IMR-90 (cell line): ENCODE results near the gene BCL11B.

ENCODE experiments used
- CEBPB ChIP-seq: IDR thresholded peaks from 2 replicates; pipeline ENCODE4 v1.6.1; 2012; ENCODE audit warnings: low read depth, low read length, improper control_type of control experiment
- CHD1 ChIP-seq: IDR thresholded peaks from 2 replicates; pipeline ENCODE4 v1.6.1; 2012; ENCODE audit warnings: low read depth, low read length, improper control_type of control experiment
- CTCF ChIP-seq: conservative IDR thresholded peaks from 2 replicates; pipeline ENCODE4 v1.5.1; 2012; ENCODE audit warnings: mild to moderate bottlenecking, low read depth, low read length, improper control_type of control experiment
- ELK1 ChIP-seq: fragments of 150-350 bp; IDR thresholded peaks from 2 replicates; pipeline ENCODE4 v1.6.1; 2016; ENCODE audit warnings: low read depth, mild to moderate bottlenecking, low read length, moderate library complexity, borderline replicate concordance
- FOS ChIP-seq: fragments of 150-350 bp; IDR thresholded peaks from 2 replicates; pipeline ENCODE4 v1.6.1; 2016; ENCODE audit warnings: low read depth, low read length
- MAFK ChIP-seq: IDR thresholded peaks from 2 replicates; pipeline ENCODE4 v1.6.1; 2012; ENCODE audit warnings: low read depth, low read length, improper control_type of control experiment
- MAZ ChIP-seq: IDR thresholded peaks from 2 replicates; pipeline ENCODE4 v1.6.1; 2012; ENCODE audit warnings: low read depth, mild to moderate bottlenecking, low read length, improper control_type of control experiment, moderate library complexity, borderline replicate concordance
- MXI1 ChIP-seq: IDR thresholded peaks from 2 replicates; pipeline ENCODE4 v1.6.1; 2012; ENCODE audit warnings: low read depth, mild to moderate bottlenecking, low read length, moderate library complexity, borderline replicate concordance
- POLR2A ChIP-seq: IDR thresholded peaks from 2 replicates; pipeline ENCODE4 v1.6.1; 2012; ENCODE audit warnings: mild to moderate bottlenecking, low read depth, low read length
- RAD21 ChIP-seq: IDR thresholded peaks from 2 replicates; pipeline ENCODE4 v1.6.1; 2012; ENCODE audit warnings: low read length, improper control_type of control experiment
- RCOR1 ChIP-seq: IDR thresholded peaks from 2 replicates; pipeline ENCODE4 v1.6.1; 2012; ENCODE audit warnings: mild to moderate bottlenecking, low read length, improper control_type of control experiment; ENCODE audit not compliant: insufficient replicate concordance
- RFX5 ChIP-seq: IDR thresholded peaks from 2 replicates; pipeline ENCODE4 v1.8.0; 2012; ENCODE audit warnings: low read depth, mild to moderate bottlenecking, low read length, moderate library complexity
- SMC3 ChIP-seq: fragments of 150-350 bp; IDR thresholded peaks from 2 replicates; pipeline ENCODE4 v1.6.1; 2016; ENCODE audit warnings: low read depth, mild to moderate bottlenecking, antibody characterized with exemption, low read length, moderate library complexity
- USF2 ChIP-seq: fragments of 150-350 bp; IDR thresholded peaks from 2 replicates; pipeline ENCODE4 v1.6.1; 2017; ENCODE audit warnings: mild to moderate bottlenecking, antibody characterized with exemption, low read length, low read depth

- TF ChIP-seq CHD1 (no peak), POLR2A (no peak), CTCF (no peak), SMC3 (no peak), MAFK (no peak), MXI1 (no peak), MAZ (no peak), CEBPB (no peak), RCOR1 (no peak), RFX5 (no peak), ELK1 (no peak), USF2 (no peak), RAD21 (no peak), FOS (no peak)
These were observed 59.4 kb downstream of the BCL11B start for GRCh38 chr14:99212646-99213045.
